ENCODE results near the gene CFAP46.
"Not testable (repeated sequence)": the region's sequence is repeated elsewhere in the genome, so short reads cannot be mapped to it uniquely, and the experiment has no call there.

Gene CFAP46

GRCh38 chr10:132848291-132848701, 94.1 kb downstream of the CFAP46 start:
- Histone ChIP-seq H3K27me3 (ENCODE audit: control insufficient read depth, insufficient read depth, low read length) (no peaks in the 10 kb centered on the region), H3K27ac (ENCODE audit: low read depth, low read length) (no peak overlapping the region), H3K9ac (ENCODE audit: low read depth, low read length) (no peak overlapping the region), H3K4me1 (ENCODE audit: control insufficient read depth, insufficient read depth, low read length) (no peaks in the 10 kb centered on the region), H3K9me3 (ENCODE audit: control insufficient read depth, insufficient read depth, low read length) (no peaks in the 10 kb centered on the region; the same call in 1 of the 2 replicates), H3K36me3 (ENCODE audit: control insufficient read depth, insufficient read depth, low read length) (no peaks in the 10 kb centered on the region), H3K4me3 (ENCODE audit: low read depth, low read length) (no peak overlapping the region)

GRCh38 chr10:132847856-132848255, 94.5 kb downstream of the CFAP46 start:
- H3K4me3 ChIP-seq (ENCODE audit: low read depth, low read length), result no peak overlapping the region
- no peaks in the 10 kb centered on the region for H3K36me3 ChIP-seq (ENCODE audit: control insufficient read depth, insufficient read depth, low read length)
- H3K9ac ChIP-seq (ENCODE audit: low read depth, low read length), result no peak overlapping the region
- H3K9me3 ChIP-seq (ENCODE audit: control insufficient read depth, insufficient read depth, low read length), result peaks cover 1% of the 10 kb centered on the region
- H3K27ac ChIP-seq (ENCODE audit: low read depth, low read length), result no peak overlapping the region
- H3K27me3 ChIP-seq (ENCODE audit: control insufficient read depth, insufficient read depth, low read length), result no peaks in the 10 kb centered on the region
- no peaks in the 10 kb centered on the region for H3K4me1 ChIP-seq (ENCODE audit: control insufficient read depth, insufficient read depth, low read length)

- Histone ChIP-seq H3K36me3 (ENCODE audit: control insufficient read depth, insufficient read depth, low read length) (no peaks in the 10 kb centered on the region), H3K27ac (ENCODE audit: low read depth, low read length) (no peak overlapping the region), H3K9me3 (ENCODE audit: control insufficient read depth, insufficient read depth, low read length) (peaks cover 6% of the 10 kb centered on the region), H3K9ac (ENCODE audit: low read depth, low read length) (no peak overlapping the region), H3K27me3 (ENCODE audit: control insufficient read depth, insufficient read depth, low read length) (no peaks in the 10 kb centered on the region), H3K4me1 (ENCODE audit: control insufficient read depth, insufficient read depth, low read length) (no peaks in the 10 kb centered on the region), H3K4me3 (ENCODE audit: low read depth, low read length) (no peak overlapping the region)
Measured at GRCh38 chr10:132847416-132847777, 95.0 kb downstream of the CFAP46 start.

GRCh38 chr10:132846631-132847415, 95.5 kb downstream of the CFAP46 start:
- Histone ChIP-seq H3K4me1 (ENCODE audit: control insufficient read depth, insufficient read depth, low read length) (no peaks in the 10 kb centered on the region), H3K27ac (ENCODE audit: low read depth, low read length) (no peak overlapping the region), H3K27me3 (ENCODE audit: control insufficient read depth, insufficient read depth, low read length) (no peaks in the 10 kb centered on the region), H3K9me3 (ENCODE audit: control insufficient read depth, insufficient read depth, low read length) (peaks cover 12% of the 10 kb centered on the region), H3K4me3 (ENCODE audit: low read depth, low read length) (no peak overlapping the region), H3K9ac (ENCODE audit: low read depth, low read length) (no peak overlapping the region), H3K36me3 (ENCODE audit: control insufficient read depth, insufficient read depth, low read length) (no peaks in the 10 kb centered on the region)

GRCh38 chr10:132845780-132846595, 96.4 kb downstream of the CFAP46 start:
- Histone ChIP-seq H3K36me3 (ENCODE audit: control insufficient read depth, insufficient read depth, low read length) (no peaks in the 10 kb centered on the region), H3K9ac (ENCODE audit: low read depth, low read length) (no peak overlapping the region), H3K27me3 (ENCODE audit: control insufficient read depth, insufficient read depth, low read length) (no peaks in the 10 kb centered on the region), H3K4me3 (ENCODE audit: low read depth, low read length) (no peak overlapping the region), H3K9me3 (ENCODE audit: control insufficient read depth, insufficient read depth, low read length) (peaks cover 14% of the 10 kb centered on the region), H3K4me1 (ENCODE audit: control insufficient read depth, insufficient read depth, low read length) (no peaks in the 10 kb centered on the region), H3K27ac (ENCODE audit: low read depth, low read length) (no peak overlapping the region)

- H3K36me3 ChIP-seq (ENCODE audit: control insufficient read depth, insufficient read depth, low read length), result no peaks in the 10 kb centered on the region
- no peaks in the 10 kb centered on the region for H3K27me3 ChIP-seq (ENCODE audit: control insufficient read depth, insufficient read depth, low read length)
- H3K9ac ChIP-seq (ENCODE audit: low read depth, low read length), result no peak overlapping the region
- peaks cover 14% of the 10 kb centered on the region for H3K9me3 ChIP-seq (ENCODE audit: control insufficient read depth, insufficient read depth, low read length)
- no peak overlapping the region for H3K4me3 ChIP-seq (ENCODE audit: low read depth, low read length)
- H3K4me1 ChIP-seq (ENCODE audit: control insufficient read depth, insufficient read depth, low read length), result no peaks in the 10 kb centered on the region
- no peak overlapping the region for H3K27ac ChIP-seq (ENCODE audit: low read depth, low read length)
Measured at GRCh38 chr10:132845041-132845551, 97.3 kb downstream of the CFAP46 start.

GRCh38 chr10:132844069-132844809, 98.1 kb downstream of the CFAP46 start:
- H3K4me3 ChIP-seq (ENCODE audit: low read depth, low read length), result no peak overlapping the region
- no peak overlapping the region for H3K27ac ChIP-seq (ENCODE audit: low read depth, low read length)
- no peak overlapping the region for H3K9ac ChIP-seq (ENCODE audit: low read depth, low read length)
- H3K36me3 ChIP-seq (ENCODE audit: control insufficient read depth, insufficient read depth, low read length), result no peaks in the 10 kb centered on the region
- no peaks in the 10 kb centered on the region for H3K27me3 ChIP-seq (ENCODE audit: control insufficient read depth, insufficient read depth, low read length)
- no peaks in the 10 kb centered on the region for H3K4me1 ChIP-seq (ENCODE audit: control insufficient read depth, insufficient read depth, low read length)
- peaks cover 14% of the 10 kb centered on the region for H3K9me3 ChIP-seq (ENCODE audit: control insufficient read depth, insufficient read depth, low read length)

- H3K27ac ChIP-seq (ENCODE audit: low read depth, low read length); H3K36me3 ChIP-seq (ENCODE audit: control insufficient read depth, insufficient read depth, low read length); H3K27me3 ChIP-seq (ENCODE audit: control insufficient read depth, insufficient read depth, low read length); H3K9ac ChIP-seq (ENCODE audit: low read depth, low read length); H3K4me1 ChIP-seq (ENCODE audit: control insufficient read depth, insufficient read depth, low read length); H3K4me3 ChIP-seq (ENCODE audit: low read depth, low read length): not testable (repeated sequence)
- H3K9me3 ChIP-seq (ENCODE audit: control insufficient read depth, insufficient read depth, low read length), result peaks cover 14% of the 10 kb centered on the region
Measured at GRCh38 chr10:132843276-132843675, 99.1 kb downstream of the CFAP46 start.

- Histone ChIP-seq H3K4me3 (ENCODE audit: low read depth, low read length) (no peak overlapping the region), H3K9ac (ENCODE audit: low read depth, low read length) (no peak overlapping the region), H3K9me3 (ENCODE audit: control insufficient read depth, insufficient read depth, low read length) (peaks cover 14% of the 10 kb centered on the region), H3K36me3 (ENCODE audit: control insufficient read depth, insufficient read depth, low read length) (no peaks in the 10 kb centered on the region), H3K27ac (ENCODE audit: low read depth, low read length) (no peak overlapping the region), H3K4me1 (ENCODE audit: control insufficient read depth, insufficient read depth, low read length) (no peaks in the 10 kb centered on the region), H3K27me3 (ENCODE audit: control insufficient read depth, insufficient read depth, low read length) (no peaks in the 10 kb centered on the region)
Measured at GRCh38 chr10:132842397-132842796, 100.0 kb downstream of the CFAP46 start.

- H3K36me3 ChIP-seq (ENCODE audit: control insufficient read depth, insufficient read depth, low read length), result no peaks in the 10 kb centered on the region
- H3K27ac ChIP-seq (ENCODE audit: low read depth, low read length), result no peak overlapping the region
- no peaks in the 10 kb centered on the region for H3K4me1 ChIP-seq (ENCODE audit: control insufficient read depth, insufficient read depth, low read length)
- H3K9me3 ChIP-seq (ENCODE audit: control insufficient read depth, insufficient read depth, low read length), result peaks cover 14% of the 10 kb centered on the region
- no peak overlapping the region for H3K9ac ChIP-seq (ENCODE audit: low read depth, low read length)
- no peak overlapping the region for H3K4me3 ChIP-seq (ENCODE audit: low read depth, low read length)
- H3K27me3 ChIP-seq (ENCODE audit: control insufficient read depth, insufficient read depth, low read length), result no peaks in the 10 kb centered on the region
Measured at GRCh38 chr10:132841615-132841975, 100.8 kb downstream of the CFAP46 start.
